Muscle of leg (tissue), 11 donors: ENCODE data around the gene LRP1B. TPM values are rescaled to one million over a fixed set of nuclear protein-coding genes. Genes with fewer than 3 reads are reported as not detected.

Source experiments
- DNase-seq: peaks from one replicate; pipeline ENCODE4 v3.0.0; 2013
- H3K27ac ChIP-seq: one replicate; pipeline ENCODE4 v1.5.1; 2013; ENCODE audit warnings: mild to moderate bottlenecking, low read length, control low read depth
- H3K27me3 ChIP-seq: one replicate; pipeline ENCODE4 v1.6.1; 2013; ENCODE audit warnings: low read length; ENCODE audit not compliant: control insufficient read depth, insufficient read depth
- H3K36me3 ChIP-seq: one replicate; pipeline ENCODE4 v1.6.1; 2013; ENCODE audit warnings: low read length; ENCODE audit not compliant: control insufficient read depth, insufficient read depth
- H3K4me1 ChIP-seq: one replicate; pipeline ENCODE4 v1.6.1; 2013; ENCODE audit warnings: low read length; ENCODE audit not compliant: control insufficient read depth, insufficient read depth
- H3K4me3 ChIP-seq: one replicate; pipeline ENCODE4 v1.5.1; 2013; ENCODE audit warnings: low read length, control low read depth
- H3K9me3 ChIP-seq: replicated peaks from 2 replicates; pipeline ENCODE4 v1.6.1; 2013; ENCODE audit warnings: low read depth, low read length; ENCODE audit not compliant: control insufficient read depth
- WGBS: methylation state at CpG from one replicate; pipeline ENCODE4 v1.1.5; 2013; ENCODE audit warnings: missing lambda C conversion rate; ENCODE audit not compliant: insufficient coverage; 5-methylcytosine and 5-hydroxymethylcytosine counted together
- polyA plus RNA-seq, 8 donors: library from polyadenylated mRNA; unstranded; fragments of 120-200 nt; gene quantifications; one replicate each; pipeline versions ENCODE4 v1.2.1 to v1.2.3, GENCODE V29; 2013; ENCODE audit warnings: inconsistent platforms in 1 of 8, low replicate concordance in 1 of 8; ENCODE audit not compliant: insufficient read length in 8 of 8, insufficient read depth in 1 of 8
- total RNA-seq: library from RNA; stranded (reverse); fragments of 120-200 nt; gene quantifications from one replicate; pipeline ENCODE4 v1.2.4, GENCODE V29; 2013

The LRP1B gene
- total and polyA plus RNA-seq, 9 donors: 0.84 to 2.3 (median 1.4) TPM

- H3K36me3 ChIP-seq: no peaks in the 10 kb centered on the region
- no peaks in the 10 kb centered on the region for H3K27me3 ChIP-seq
- no peaks in the 10 kb centered on the region for H3K9me3 ChIP-seq
- no peaks in the 10 kb centered on the region for H3K4me1 ChIP-seq
- no peak overlapping the region for H3K27ac ChIP-seq
- no CpG with 5 or more reads among the region's 2 CpGs for WGBS
- no peak overlapping the region for H3K4me3 ChIP-seq
- no peak for DNase-seq
These were observed 162.4 kb downstream of the LRP1B start for GRCh38 chr2:141968433-141968832.

- no peaks in the 10 kb centered on the region for H3K4me1 ChIP-seq
- no peak overlapping the region for H3K4me3 ChIP-seq
- DNase-seq: no peak
- no peaks in the 10 kb centered on the region for H3K9me3 ChIP-seq
- no peaks in the 10 kb centered on the region for H3K36me3 ChIP-seq
- no peaks in the 10 kb centered on the region for H3K27me3 ChIP-seq
- WGBS: no CpG with 5 or more reads among the region's 2 CpGs
- no peak overlapping the region for H3K27ac ChIP-seq
These were observed 162.8 kb downstream of the LRP1B start for GRCh38 chr2:141967980-141968379.

- no peak for DNase-seq
- WGBS: no CpG with 5 or more reads among the region's 1 CpG
- no peaks in the 10 kb centered on the region for H3K4me1 ChIP-seq
- H3K27me3 ChIP-seq: no peaks in the 10 kb centered on the region
- H3K36me3 ChIP-seq: no peaks in the 10 kb centered on the region
- no peak overlapping the region for H3K27ac ChIP-seq
- H3K9me3 ChIP-seq: no peaks in the 10 kb centered on the region
- H3K4me3 ChIP-seq: no peak overlapping the region
These were observed 163.3 kb downstream of the LRP1B start for GRCh38 chr2:141967503-141967902.

- WGBS: no CpG with 5 or more reads among the region's 1 CpG
- no peak overlapping the region for H3K27ac ChIP-seq
- no peaks in the 10 kb centered on the region for H3K27me3 ChIP-seq
- H3K36me3 ChIP-seq: no peaks in the 10 kb centered on the region
- DNase-seq: no peak
- no peak overlapping the region for H3K4me3 ChIP-seq
- H3K9me3 ChIP-seq: no peaks in the 10 kb centered on the region
- H3K4me1 ChIP-seq: no peaks in the 10 kb centered on the region
These were observed 170.9 kb downstream of the LRP1B start for GRCh38 chr2:141959941-141960340.

GRCh38 chr2:141959016-141959415 is 171.8 kb downstream of the LRP1B start:
- Histone ChIP-seq H3K4me3 (no peak overlapping the region), H3K36me3 (no peaks in the 10 kb centered on the region), H3K27me3 (no peaks in the 10 kb centered on the region), H3K4me1 (no peaks in the 10 kb centered on the region), H3K27ac (no peak overlapping the region), H3K9me3 (no peaks in the 10 kb centered on the region)
- DNase-seq: no peak

GRCh38 chr2:141957827-141958450 is 172.9 kb downstream of the LRP1B start:
- Histone ChIP-seq H3K36me3 (no peaks in the 10 kb centered on the region), H3K27me3 (no peaks in the 10 kb centered on the region), H3K9me3 (no peaks in the 10 kb centered on the region), H3K4me3 (no peak overlapping the region), H3K27ac (no peak overlapping the region), H3K4me1 (no peaks in the 10 kb centered on the region)
- WGBS: no CpG with 5 or more reads among the region's 1 CpG
- no peak for DNase-seq

- Histone ChIP-seq H3K4me1 (no peaks in the 10 kb centered on the region), H3K27me3 (no peaks in the 10 kb centered on the region), H3K36me3 (no peaks in the 10 kb centered on the region), H3K4me3 (no peak overlapping the region), H3K9me3 (no peaks in the 10 kb centered on the region), H3K27ac (no peak overlapping the region)
- whole genome bisulfite sequencing: 67% methylated on average over 1 of the region's 5 CpGs
- DNase-seq: no peak
These were observed 173.5 kb downstream of the LRP1B start for GRCh38 chr2:141957321-141957720.

- no peak overlapping the region for H3K4me3 ChIP-seq
- no peaks in the 10 kb centered on the region for H3K27me3 ChIP-seq
- DNase-seq: no peak
- no peaks in the 10 kb centered on the region for H3K9me3 ChIP-seq
- H3K27ac ChIP-seq: no peak overlapping the region
- WGBS: no CpG with 5 or more reads among the region's 6 CpGs
- no peaks in the 10 kb centered on the region for H3K4me1 ChIP-seq
- no peaks in the 10 kb centered on the region for H3K36me3 ChIP-seq
These were observed 183.3 kb downstream of the LRP1B start for GRCh38 chr2:141947396-141948114.

GRCh38 chr2:141946016-141946415 is 184.8 kb downstream of the LRP1B start:
- no peak overlapping the region for H3K4me3 ChIP-seq
- H3K27ac ChIP-seq: no peak overlapping the region
- H3K27me3 ChIP-seq: no peaks in the 10 kb centered on the region
- no peak for DNase-seq
- no peaks in the 10 kb centered on the region for H3K9me3 ChIP-seq
- 73% methylated on average over 3 of the region's 3 CpGs for WGBS
- H3K36me3 ChIP-seq: no peaks in the 10 kb centered on the region
- H3K4me1 ChIP-seq: no peaks in the 10 kb centered on the region

- 100% methylated on average over 1 of the region's 7 CpGs for WGBS
- H3K4me1 ChIP-seq: no peaks in the 10 kb centered on the region
- no peaks in the 10 kb centered on the region for H3K9me3 ChIP-seq
- H3K36me3 ChIP-seq: no peaks in the 10 kb centered on the region
- no peak overlapping the region for H3K27ac ChIP-seq
- no peaks in the 10 kb centered on the region for H3K27me3 ChIP-seq
- DNase-seq: no peak
- no peak overlapping the region for H3K4me3 ChIP-seq
These were observed 186.9 kb downstream of the LRP1B start for GRCh38 chr2:141943918-141944317.
